DND-41 (cell line): Measurements from ENCODE around the gene ORC1.

ENCODE experiments used
- ATAC-seq: fragments of 200-7000 bp; cut with Tn5 transposase; 3 replicates; pipeline ENCODE4 v1.9.1; 2021; ENCODE audit warnings: low read depth; ENCODE audit not compliant: insufficient read depth
- DNase-seq: peaks from one replicate; pipeline ENCODE4 v3.0.0-alpha.2; 2020
- H2AFZ ChIP-seq: 2 replicates; pipeline ENCODE4 v1.6.0; 2012; ENCODE audit warnings: low read depth, low read length
- H3K27ac ChIP-seq: 2 replicates; pipeline ENCODE4 v1.5.1; 2012; ENCODE audit warnings: low read length, inconsistent platforms
- H3K27me3 ChIP-seq: fragments of 200-600 bp; sonication (generic); 2 replicates; pipeline ENCODE4 v1.6.0; 2012; ENCODE audit warnings: low read length, mild to moderate bottlenecking, inconsistent platforms; ENCODE audit not compliant: insufficient read depth, poor library complexity
- H3K36me3 ChIP-seq: 2 replicates; pipeline ENCODE4 v1.5.1; 2012; ENCODE audit warnings: low read length, inconsistent platforms; ENCODE audit not compliant: insufficient read depth
- H3K4me1 ChIP-seq: 2 replicates; pipeline ENCODE4 v1.5.1; 2012; ENCODE audit warnings: mild to moderate bottlenecking, low read length; ENCODE audit not compliant: insufficient read depth
- H3K4me2 ChIP-seq: 2 replicates; pipeline ENCODE4 v1.6.0; 2012; ENCODE audit warnings: mild to moderate bottlenecking, moderate library complexity, low read length, inconsistent platforms; ENCODE audit not compliant: insufficient read depth
- H3K4me3 ChIP-seq, 2 experiments: fragments of 200-600 bp in 1 of 2; shearing (Covaris generic) in 1 of 2; 2 replicates each; pipeline ENCODE4 v1.5.1; 2012 to 2016; ENCODE audit warnings: inconsistent platforms in 2 of 2, low read length in 2 of 2, mild to moderate bottlenecking in 2 of 2, low read depth in 1 of 2, moderate library complexity in 1 of 2
- H3K79me2 ChIP-seq: 2 replicates; pipeline ENCODE4 v1.6.0; 2012; ENCODE audit warnings: low read length, inconsistent platforms; ENCODE audit not compliant: insufficient read depth
- H3K9ac ChIP-seq: 2 replicates; pipeline ENCODE4 v1.6.0; 2012; ENCODE audit warnings: low read depth, mild to moderate bottlenecking, inconsistent platforms, low read length, moderate library complexity
- H3K9me3 ChIP-seq: 2 replicates; pipeline ENCODE4 v1.5.1; 2012; ENCODE audit warnings: low read length, moderate library complexity, mild to moderate bottlenecking, inconsistent platforms; ENCODE audit not compliant: insufficient read depth, severe bottlenecking
- H4K20me1 ChIP-seq: 2 replicates; pipeline ENCODE4 v1.6.0; 2012; ENCODE audit warnings: low read length; ENCODE audit not compliant: insufficient read depth
- EZH2 ChIP-seq: IDR thresholded peaks from 3 replicates; pipeline ENCODE4 v1.6.1; 2012; ENCODE audit warnings: borderline replicate concordance, low read depth, mild to moderate bottlenecking, moderate library complexity, low read length, inconsistent platforms; ENCODE audit not compliant: severe bottlenecking
- TF ChIP-seq, protein P1 (sequence below): IDR thresholded peaks from 2 replicates; pipeline ENCODE4 v1.5.1; 2012; ENCODE audit warnings: borderline replicate concordance, low read length, moderate library complexity, mild to moderate bottlenecking; ENCODE audit not compliant: poor library complexity, severe bottlenecking; ENCODE audit errors: extremely low read depth

Gene ORC1

DNA sequence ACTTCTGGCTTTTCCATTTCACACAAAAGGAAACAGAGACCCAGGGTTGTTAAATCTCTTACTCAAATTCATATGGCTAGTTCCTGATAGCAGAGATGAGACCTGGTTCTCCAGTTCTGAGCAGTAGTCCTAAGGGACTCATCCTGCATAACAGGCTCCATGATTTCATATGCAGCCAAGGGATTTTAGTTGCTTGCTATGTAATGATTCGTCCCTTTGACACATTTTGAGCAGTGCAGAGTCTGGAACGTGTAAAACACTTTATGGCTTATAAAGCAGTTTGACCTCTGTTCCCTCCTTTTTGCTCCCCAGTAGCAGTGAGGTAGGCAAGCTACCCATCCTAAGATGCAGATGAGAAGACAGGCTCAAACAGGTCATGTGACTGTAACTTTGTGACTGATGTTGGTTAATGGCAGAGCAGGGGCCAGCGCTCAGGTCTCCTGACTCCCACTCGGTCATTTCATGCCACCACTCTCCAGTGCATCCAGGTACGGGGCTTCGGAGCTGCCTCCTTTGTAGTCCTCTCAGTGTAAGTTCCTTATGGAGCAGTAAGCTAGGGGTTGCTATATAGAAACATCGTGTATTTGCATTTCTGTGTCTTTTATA is 62.5 kb downstream of the ORC1 start:
- H3K4me2 ChIP-seq: no peak overlapping the region
- no peaks in the 10 kb centered on the region for H4K20me1 ChIP-seq
- no peaks in the 10 kb centered on the region for H3K4me1 ChIP-seq
- no peak overlapping the region for H3K27ac ChIP-seq
- H3K9ac ChIP-seq: no peak overlapping the region
- TF ChIP-seq EZH2: no peak
- TF ChIP-seq, protein P1, sequence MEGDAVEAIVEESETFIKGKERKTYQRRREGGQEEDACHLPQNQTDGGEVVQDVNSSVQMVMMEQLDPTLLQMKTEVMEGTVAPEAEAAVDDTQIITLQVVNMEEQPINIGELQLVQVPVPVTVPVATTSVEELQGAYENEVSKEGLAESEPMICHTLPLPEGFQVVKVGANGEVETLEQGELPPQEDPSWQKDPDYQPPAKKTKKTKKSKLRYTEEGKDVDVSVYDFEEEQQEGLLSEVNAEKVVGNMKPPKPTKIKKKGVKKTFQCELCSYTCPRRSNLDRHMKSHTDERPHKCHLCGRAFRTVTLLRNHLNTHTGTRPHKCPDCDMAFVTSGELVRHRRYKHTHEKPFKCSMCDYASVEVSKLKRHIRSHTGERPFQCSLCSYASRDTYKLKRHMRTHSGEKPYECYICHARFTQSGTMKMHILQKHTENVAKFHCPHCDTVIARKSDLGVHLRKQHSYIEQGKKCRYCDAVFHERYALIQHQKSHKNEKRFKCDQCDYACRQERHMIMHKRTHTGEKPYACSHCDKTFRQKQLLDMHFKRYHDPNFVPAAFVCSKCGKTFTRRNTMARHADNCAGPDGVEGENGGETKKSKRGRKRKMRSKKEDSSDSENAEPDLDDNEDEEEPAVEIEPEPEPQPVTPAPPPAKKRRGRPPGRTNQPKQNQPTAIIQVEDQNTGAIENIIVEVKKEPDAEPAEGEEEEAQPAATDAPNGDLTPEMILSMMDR: no peak
- no peak overlapping the region for H2AFZ ChIP-seq
- no peaks in the 10 kb centered on the region for H3K27me3 ChIP-seq
- no peaks in the 10 kb centered on the region for H3K9me3 ChIP-seq
- no peak overlapping the region for H3K4me3 ChIP-seq
- no peak for ATAC-seq
- H3K36me3 ChIP-seq: peaks cover 66% of the 10 kb centered on the region
- no peak for DNase-seq
- no peaks in the 10 kb centered on the region for H3K79me2 ChIP-seq

- Histone ChIP-seq H2AFZ (no peak overlapping the region), H3K36me3 (peaks cover 61% of the 10 kb centered on the region)
Observed at GRCh38 chr1:52337439-52337838, 66.8 kb downstream of the ORC1 start.

DNA sequence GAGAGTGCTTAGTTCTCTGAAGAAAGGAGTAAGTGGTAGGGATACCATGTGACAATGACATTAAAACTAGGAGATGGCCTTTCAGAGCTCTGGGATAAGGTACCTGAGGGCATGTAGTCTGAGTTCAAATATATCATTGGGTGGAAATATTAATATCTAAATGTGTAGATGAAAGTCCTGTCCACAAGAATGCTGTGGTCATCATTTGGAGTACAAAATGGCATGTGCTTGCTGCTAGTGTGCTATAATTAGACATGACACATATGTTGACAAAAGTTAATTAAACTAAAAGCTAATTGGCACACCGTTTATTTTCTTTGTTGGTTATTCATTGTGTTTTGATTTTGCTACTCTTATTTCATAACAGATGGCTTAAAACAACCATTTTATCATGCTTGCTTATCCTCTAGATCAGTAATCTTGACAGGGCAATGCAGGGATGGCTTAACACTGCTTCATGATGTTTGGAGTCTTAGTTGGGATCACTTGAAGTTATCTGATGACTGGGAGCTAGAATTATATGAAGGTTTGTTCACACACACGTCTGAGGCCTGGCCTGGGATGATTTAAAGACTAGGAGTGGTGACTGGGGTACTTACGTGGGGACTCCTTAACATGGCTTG is 69.2 kb downstream of the ORC1 start:
- no peak for TF ChIP-seq EZH2
- TF ChIP-seq, protein P1: no peak
- Histone ChIP-seq H4K20me1 (no peaks in the 10 kb centered on the region), H3K4me1 (peaks cover 7% of the 10 kb centered on the region; the same call in 1 of the 2 replicates), H3K9ac (no peak overlapping the region), H3K27ac (no peak overlapping the region), H3K9me3 (no peaks in the 10 kb centered on the region), H3K79me2 (no peaks in the 10 kb centered on the region), H2AFZ (no peak overlapping the region), H3K4me3 (no peak overlapping the region), H3K4me2 (no peak overlapping the region), H3K27me3 (no peaks in the 10 kb centered on the region), H3K36me3 (peaks cover 50% of the 10 kb centered on the region)
- ATAC-seq: no peak
- DNase-seq: no peak

More at GRCh38 chr1:52337439-52337838, 66.8 kb downstream of the ORC1 start:
- Histone ChIP-seq H3K27ac (no peak overlapping the region), H3K27me3 (no peaks in the 10 kb centered on the region), H3K79me2 (no peaks in the 10 kb centered on the region), H3K4me1 (no peaks in the 10 kb centered on the region), H4K20me1 (no peaks in the 10 kb centered on the region), H3K4me3 (no peak overlapping the region), H3K9me3 (no peaks in the 10 kb centered on the region), H3K4me2 (no peak overlapping the region), H3K9ac (no peak overlapping the region)
- TF ChIP-seq, protein P1: no peak
- no peak for TF ChIP-seq EZH2
- ATAC-seq: no peak
- no peak for DNase-seq
